BE2C (cell line): ENCODE measurements around the gene NSRP1.
"Not testable (repeated sequence)": the region's sequence is repeated elsewhere in the genome, so short reads cannot be mapped to it uniquely, and the experiment has no call there.

Experiments
- DNase-seq: peaks from one replicate; pipeline ENCODE4 v3.0.0-alpha.2; 2020
- H3K27me3 ChIP-seq: fragments of 250-450 bp; sonication (Bioruptor Pico); 2 replicates; pipeline ENCODE4 v1.5.1; 2020; ENCODE audit warnings: mild to moderate bottlenecking
- H3K36me3 ChIP-seq: fragments of 250-450 bp; sonication (Bioruptor Pico); 2 replicates; pipeline ENCODE4 v1.5.1; 2020; ENCODE audit warnings: mild to moderate bottlenecking
- H3K4me1 ChIP-seq: fragments of 250-450 bp; sonication (Bioruptor Pico); 2 replicates; pipeline ENCODE4 v1.5.1; 2020
- H3K4me3 ChIP-seq: 2 replicates; pipeline ENCODE4 v1.5.1; 2011; ENCODE audit warnings: low read depth, low read length
- H3K9me3 ChIP-seq: fragments of 250-450 bp; sonication (Bioruptor Pico); 2 replicates; pipeline ENCODE4 v1.5.1; 2020
- CTCF ChIP-seq: IDR thresholded peaks from 2 replicates; pipeline ENCODE4 v1.5.1; 2012; ENCODE audit warnings: mild to moderate bottlenecking, low read depth, low read length

NSRP1 gene

GRCh38 chr17:30228011-30228410 lies 111.4 kb downstream of the NSRP1 start:
- TF ChIP-seq CTCF, result no peak
- Histone ChIP-seq H3K36me3 (no peaks in the 10 kb centered on the region), H3K4me3 (no peak overlapping the region), H3K4me1 (no peaks in the 10 kb centered on the region), H3K27me3 (peaks cover 1% of the 10 kb centered on the region; the same call in 1 of the 2 replicates), H3K9me3 (no peaks in the 10 kb centered on the region)
- DNase-seq, result no peak

GRCh38 chr17:30229012-30229411 lies 112.4 kb downstream of the NSRP1 start:
- H3K9me3 ChIP-seq, result no peaks in the 10 kb centered on the region
- peaks cover 3% of the 10 kb centered on the region; the same call in 1 of the 2 replicates for H3K27me3 ChIP-seq

GRCh38 chr17:30230009-30230408 lies 113.4 kb downstream of the NSRP1 start:
- H3K4me3 ChIP-seq, H3K4me1 ChIP-seq, DNase-seq, H3K36me3 ChIP-seq, H3K9me3 ChIP-seq: not testable (repeated sequence)
- peaks cover 11% of the 10 kb centered on the region for H3K27me3 ChIP-seq

More at GRCh38 chr17:30229012-30229411, 112.4 kb downstream of the NSRP1 start:
- no peak for DNase-seq
- no peak overlapping the region for H3K4me3 ChIP-seq
- no peaks in the 10 kb centered on the region for H3K4me1 ChIP-seq
- no peaks in the 10 kb centered on the region for H3K36me3 ChIP-seq
- TF ChIP-seq CTCF, result no peak

- no peak for DNase-seq
- peaks cover 18% of the 10 kb centered on the region for H3K27me3 ChIP-seq
- H3K4me3 ChIP-seq, result no peak overlapping the region
These were observed 114.0 kb downstream of the NSRP1 start for GRCh38 chr17:30230596-30231125.

GRCh38 chr17:30232015-30232823 lies 115.6 kb downstream of the NSRP1 start:
- Histone ChIP-seq H3K27me3 (peaks cover 29% of the 10 kb centered on the region), H3K4me1 (no peaks in the 10 kb centered on the region)
- no peak for DNase-seq

More at GRCh38 chr17:30230596-30231125, 114.0 kb downstream of the NSRP1 start:
- TF ChIP-seq CTCF, result no peak
- H3K36me3 ChIP-seq, result no peaks in the 10 kb centered on the region
- H3K9me3 ChIP-seq, result no peaks in the 10 kb centered on the region
- no peaks in the 10 kb centered on the region for H3K4me1 ChIP-seq

GRCh38 chr17:30232824-30233427 lies 116.3 kb downstream of the NSRP1 start:
- no peak for TF ChIP-seq CTCF
- no peaks in the 10 kb centered on the region for H3K9me3 ChIP-seq
- H3K36me3 ChIP-seq, result no peaks in the 10 kb centered on the region
- no peak overlapping the region for H3K4me3 ChIP-seq
- DNase-seq, result no peak
- H3K4me1 ChIP-seq, result no peaks in the 10 kb centered on the region
- H3K27me3 ChIP-seq, result peaks cover 29% of the 10 kb centered on the region

More at GRCh38 chr17:30232015-30232823, 115.6 kb downstream of the NSRP1 start:
- Histone ChIP-seq H3K4me3 (no peak overlapping the region), H3K36me3 (no peaks in the 10 kb centered on the region), H3K9me3 (no peaks in the 10 kb centered on the region)
- TF ChIP-seq CTCF, result no peak
